Measurements from ENCODE around the gene ATP2B1.

GRCh38 chr12:89684136-89684535, 24.5 kb downstream of the ATP2B1 start:
- no peak for TF ChIP-seq CTCF (tag by site-specific recombination; IDR thresholded peaks at IDR 0.05)
- TF ChIP-seq ZBTB26 (tag by site-specific recombination; optimal IDR thresholded peaks at IDR 0.05): no peak
- TF ChIP-seq ATF2 (tag by site-specific recombination; IDR thresholded peaks at IDR 0.05; ENCODE audit: low read depth): no peak
- TF ChIP-seq BCL11A (tag by site-specific recombination; IDR thresholded peaks at IDR 0.05; ENCODE audit: low read depth): no peak
- TF ChIP-seq ZNF239 (tag by site-specific recombination; IDR thresholded peaks at IDR 0.05): no peak
- TF ChIP-seq PRDM4 (tag by site-specific recombination; IDR thresholded peaks at IDR 0.05): no peak
- no peak for TF ChIP-seq ZNF16 (tag by site-specific recombination; IDR thresholded peaks at IDR 0.05; ENCODE audit: low read depth)
- TF ChIP-seq ZNF146 (tag by site-specific recombination; IDR thresholded peaks at IDR 0.05): no peak
- TF ChIP-seq ZNF548 (tag by site-specific recombination; IDR thresholded peaks at IDR 0.05): no peak
- no peak for TF ChIP-seq ZFP3 (tag by site-specific recombination; IDR thresholded peaks at IDR 0.05; ENCODE audit: low read depth)

Data from HEK293 (cell line).